ENCODE measurements around the gene ITGB2.
A peak's percentile ranks its signal among the peaks of the same experiment; 100 is the strongest.

Gene ITGB2

DNA sequence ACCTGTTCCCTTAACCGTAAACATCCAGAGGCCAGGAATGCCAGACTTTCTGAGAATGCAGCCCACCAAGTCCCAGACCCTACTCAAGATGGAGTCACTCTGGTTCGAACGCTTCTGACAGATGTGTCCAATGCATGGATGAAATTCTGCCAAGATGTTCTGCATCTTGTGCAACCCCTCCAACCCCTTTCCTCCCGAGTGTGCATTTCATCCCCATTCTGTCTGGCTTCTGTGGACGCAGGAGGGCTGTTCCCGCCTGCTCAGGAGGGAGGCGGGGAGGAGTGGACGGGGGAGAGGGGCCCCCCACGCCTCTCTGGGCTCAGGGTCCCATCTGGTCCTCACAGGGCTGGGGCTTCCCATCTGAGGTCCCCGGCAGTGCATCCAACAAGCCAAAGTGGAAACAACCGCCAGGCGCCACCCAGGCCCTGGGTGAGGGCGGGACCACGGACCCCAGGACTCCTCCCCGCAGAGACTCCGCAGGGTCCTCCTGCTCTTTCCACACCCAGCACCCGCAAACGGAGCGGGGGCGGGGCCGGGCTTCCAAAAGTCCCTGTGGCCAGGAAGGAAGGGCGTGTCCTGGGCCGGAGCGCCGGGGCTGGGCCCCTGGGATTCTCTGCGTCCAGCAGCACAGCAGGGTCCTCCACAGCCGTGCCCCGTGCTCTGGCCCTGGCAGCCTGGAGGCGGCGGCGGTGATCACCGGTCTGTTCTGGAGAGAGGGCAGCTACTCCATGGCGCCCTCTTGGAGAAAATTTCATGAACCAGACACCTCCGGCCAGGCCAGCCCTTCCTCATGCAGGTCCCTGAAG is 75.1 kb downstream of the ITGB2 start:
- peak; percentile 47 for DNase-seq

DNA sequence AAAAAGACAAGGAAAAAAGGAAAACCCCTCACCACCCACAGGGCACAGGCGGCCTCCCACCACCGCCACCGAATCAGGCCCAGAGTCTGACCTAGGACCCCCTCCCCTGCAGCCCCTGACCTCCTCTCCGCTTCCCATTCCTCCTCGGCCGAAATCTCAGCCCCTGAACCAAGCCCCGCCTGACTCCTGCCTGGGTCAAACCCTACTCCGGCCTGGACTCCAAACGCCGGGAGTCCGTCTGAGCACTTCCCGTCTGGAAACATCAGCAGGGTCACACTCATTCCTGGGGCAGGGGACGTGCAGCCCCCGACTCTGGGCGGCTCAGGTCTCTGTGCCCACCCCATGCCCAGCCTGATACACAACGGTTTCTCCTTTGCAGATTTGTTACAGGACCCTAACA is 76.4 kb downstream of the ITGB2 start:
- no peak for DNase-seq

GRCh38 chr21:44842721-44843445 is 77.8 kb downstream of the ITGB2 start:
- DNase-seq = no peak

DNA sequence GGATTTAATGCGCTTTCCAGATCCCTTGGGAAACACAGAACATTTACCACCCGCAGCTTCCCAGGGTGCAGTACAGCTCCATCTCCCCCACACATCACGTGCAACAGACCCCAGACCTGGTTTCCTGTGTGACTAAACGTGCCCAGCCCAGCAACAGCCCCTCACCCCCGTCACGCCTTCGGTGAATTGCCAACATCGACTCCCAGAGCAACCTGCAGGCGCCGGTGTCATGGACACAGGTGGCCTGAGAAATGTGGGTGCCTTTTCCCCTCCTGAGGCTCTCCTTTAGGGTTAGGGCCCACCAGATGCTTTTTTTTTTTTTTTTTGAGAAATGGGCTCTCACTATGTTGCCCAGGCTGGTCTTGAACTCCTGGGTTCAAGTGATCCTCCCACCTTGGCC is 78.6 kb downstream of the ITGB2 start:
- DNase-seq = no peak

DNA sequence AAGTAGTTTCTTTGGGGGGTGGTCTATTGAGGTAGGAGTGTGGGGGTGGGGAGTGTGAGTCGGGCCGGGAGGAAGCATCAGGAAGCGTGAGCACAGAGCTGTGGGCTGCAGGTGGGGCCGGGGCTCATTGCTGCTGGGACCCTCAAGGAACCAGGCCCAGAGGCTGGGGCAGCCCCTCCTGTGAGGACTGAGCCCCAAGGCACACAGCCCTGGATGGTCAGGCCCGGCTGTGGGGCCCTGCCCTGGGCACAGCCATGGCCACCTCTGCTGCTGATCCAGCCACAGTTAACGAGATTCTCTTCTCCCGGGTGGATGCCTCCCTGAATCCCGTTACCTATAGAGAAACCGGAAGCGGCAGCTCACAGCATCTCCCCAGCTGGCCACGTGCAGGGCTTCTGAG is 79.9 kb downstream of the ITGB2 start:
- DNase-seq = no peak

GRCh38 chr21:44838951-44839350 is 81.7 kb downstream of the ITGB2 start:
- DNase-seq = no peak

DNA sequence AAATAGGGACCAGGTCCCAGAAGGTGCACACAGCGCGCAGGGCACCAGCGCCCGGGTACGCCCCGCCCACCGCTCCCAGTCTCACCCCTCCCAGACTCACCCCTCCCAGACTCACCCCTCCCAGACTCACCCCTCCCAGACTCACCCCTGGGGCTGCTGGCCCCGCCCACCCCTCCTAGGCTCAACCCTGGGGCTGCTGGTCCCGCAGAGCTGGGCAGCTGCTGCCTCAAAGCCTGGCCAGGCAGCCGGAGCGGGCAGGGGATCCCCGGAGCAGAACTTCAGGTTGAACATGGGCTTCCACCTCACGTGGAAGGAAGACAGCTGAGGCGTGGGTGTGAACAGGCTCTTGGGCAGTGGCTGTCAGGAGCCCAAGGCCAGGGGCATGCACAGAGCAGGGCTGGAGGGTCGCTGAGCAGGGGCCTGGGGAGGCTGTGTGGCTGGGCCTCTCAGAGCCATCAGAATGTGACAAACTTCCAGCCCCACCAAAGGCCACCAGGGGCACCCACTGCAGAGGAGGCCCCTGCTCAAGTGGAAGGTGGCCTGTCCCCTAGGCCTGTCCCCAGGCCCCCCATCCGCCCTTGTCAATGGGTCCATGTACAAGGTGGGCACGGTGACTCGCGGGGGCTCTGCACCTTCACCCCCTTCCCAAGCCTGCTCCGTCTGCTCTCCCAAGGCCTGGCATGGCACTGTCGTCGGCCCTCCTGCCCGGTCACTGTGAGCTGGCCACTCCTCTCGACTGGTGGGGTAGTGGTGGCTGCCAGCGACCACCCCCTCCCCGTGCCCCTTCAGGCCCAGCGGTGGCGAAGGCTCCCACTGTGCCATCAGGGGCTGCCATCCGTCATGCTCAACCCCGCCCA is 82.4 kb downstream of the ITGB2 start:
- DNase-seq = no peak

DNA sequence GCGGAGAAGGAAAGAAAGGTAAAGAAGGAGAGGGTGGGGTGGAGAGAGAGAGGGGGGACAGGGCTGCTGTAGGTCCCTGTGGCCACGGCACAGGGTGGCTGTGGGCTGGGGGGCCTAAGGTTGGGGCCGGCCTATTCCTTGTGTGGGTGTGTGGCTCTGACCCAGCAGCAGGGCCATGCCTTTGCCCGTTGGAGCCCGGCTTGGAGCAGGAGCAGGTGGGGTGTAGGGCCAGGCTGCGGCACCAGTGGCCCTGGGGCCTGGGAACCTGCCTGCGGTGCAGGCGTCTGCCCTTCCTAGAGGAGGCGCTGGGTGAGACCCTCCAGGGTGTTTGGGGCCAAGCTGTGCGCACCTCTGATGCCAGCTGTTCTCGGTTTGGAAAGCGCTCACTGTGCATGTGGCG is 83.2 kb downstream of the ITGB2 start:
- DNase-seq = no peak

DNA sequence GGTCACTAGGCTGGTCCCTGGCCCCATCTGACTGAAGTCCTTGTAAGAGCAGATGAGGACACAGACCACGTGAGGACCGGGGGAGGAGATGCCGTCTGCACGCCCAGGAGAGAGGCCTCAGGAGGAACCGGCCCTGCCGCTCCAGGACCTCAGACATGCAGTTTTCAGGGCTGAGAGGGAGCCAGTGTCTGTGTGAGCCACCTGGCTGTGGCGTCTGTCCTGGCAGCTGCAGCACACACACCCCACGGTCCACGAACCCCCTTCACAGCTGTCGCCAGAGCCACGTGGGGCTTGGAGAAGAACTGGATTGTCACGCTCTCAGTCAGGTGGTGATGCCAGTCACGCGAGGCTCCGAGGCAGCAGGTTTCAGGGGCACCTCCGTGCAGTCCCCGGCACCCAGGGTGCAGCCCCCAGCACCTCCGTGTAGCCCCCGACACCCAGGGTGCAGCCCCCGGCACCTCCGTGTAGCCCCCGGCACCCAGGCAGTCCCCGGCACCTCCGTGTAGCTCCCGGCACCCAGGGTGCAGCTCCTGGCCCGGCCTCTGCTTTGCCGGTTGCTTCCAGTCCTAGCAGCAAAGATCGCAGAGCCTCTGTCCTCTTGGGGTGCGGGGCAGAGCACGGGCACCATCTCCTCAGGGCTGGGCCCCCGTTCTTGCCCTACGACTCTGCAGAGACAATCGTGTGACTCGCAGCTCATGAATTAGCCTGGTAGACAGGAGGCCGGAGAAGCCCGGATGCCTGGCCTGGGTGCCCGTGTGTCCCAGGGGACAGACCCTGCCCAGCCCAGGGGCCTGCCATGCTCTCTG is 83.8 kb downstream of the ITGB2 start:
- no peak for DNase-seq

GRCh38 chr21:44836349-44836665 is 84.4 kb downstream of the ITGB2 start:
- no peak for DNase-seq
